HepG2 (cell line): ENCODE measurements around the gene TBC1D16. TPM values are rescaled to one million over a fixed set of nuclear protein-coding genes. Genes with fewer than 3 reads are reported as not detected.

Experiments
- ARID5B ChIP-seq: IDR thresholded peaks from 2 replicates; pipeline ENCODE4 v1.4.0; 2020; ENCODE audit warnings: mild to moderate bottlenecking, missing genetic modification reagents
- CCAR2 ChIP-seq: fragments of 200-400 bp; formaldehyde crosslinking; optimal IDR thresholded peaks from 2 replicates; pipeline ENCODE3; 2018; ENCODE audit warnings: low read depth, mild to moderate bottlenecking, low read length, moderate library complexity
- CENPX ChIP-seq: sonication (generic); formaldehyde crosslinking; IDR thresholded peaks from 2 replicates; pipeline ENCODE4 v1.9.0; 2021; ENCODE audit warnings: mild to moderate bottlenecking, missing genetic modification reagents, moderate library complexity
- FOXC1 ChIP-seq: sonication (generic); formaldehyde crosslinking; IDR thresholded peaks from 2 replicates; pipeline ENCODE4 v1.8.0; 2022; ENCODE audit warnings: mild to moderate bottlenecking, missing genetic modification reagents, borderline replicate concordance
- GATAD2A ChIP-seq: IDR thresholded peaks from 2 replicates; pipeline ENCODE4 v1.6.1; 2016
- GLI4 ChIP-seq: sonication (generic); formaldehyde crosslinking; IDR thresholded peaks from 2 replicates; pipeline ENCODE4 v1.5.1; 2020; ENCODE audit warnings: missing genetic modification reagents, mild to moderate bottlenecking, moderate library complexity, borderline replicate concordance
- HOXA3 ChIP-seq: sonication (generic); formaldehyde crosslinking; IDR thresholded peaks from 2 replicates; pipeline ENCODE4 v1.5.0; 2020; ENCODE audit warnings: missing genetic modification reagents
- MEF2D ChIP-seq: sonication (generic); formaldehyde crosslinking; IDR thresholded peaks from 2 replicates; pipeline ENCODE4 v1.5.1; 2020; ENCODE audit warnings: mild to moderate bottlenecking, missing genetic modification reagents
- PHF8 ChIP-seq: sonication (generic); formaldehyde crosslinking; IDR thresholded peaks from 2 replicates; pipeline ENCODE4 v1.5.0; 2020; ENCODE audit warnings: missing genetic modification reagents
- RBAK ChIP-seq: sonication (generic); formaldehyde crosslinking; IDR thresholded peaks from 2 replicates; pipeline ENCODE4 v1.5.1; 2020; ENCODE audit warnings: mild to moderate bottlenecking, missing genetic modification reagents
- RCOR2 ChIP-seq: IDR thresholded peaks from 2 replicates; pipeline ENCODE4 v1.6.1; 2016; ENCODE audit warnings: missing biosample characterization, missing genetic modification reagents
- SIN3B ChIP-seq: fragments of 150-350 bp; IDR thresholded peaks from 2 replicates; pipeline ENCODE4 v1.6.1; 2014; ENCODE audit warnings: low read length
- SRSF1 ChIP-seq: fragments of 200-400 bp; formaldehyde crosslinking; optimal IDR thresholded peaks from 2 replicates; pipeline ENCODE3; 2017; ENCODE audit warnings: mild to moderate bottlenecking, low read depth, low read length, moderate library complexity
- STAG1 ChIP-seq: sonication (generic); formaldehyde crosslinking; IDR thresholded peaks from 2 replicates; pipeline ENCODE4 v1.4.0; 2020; ENCODE audit warnings: missing genetic modification reagents
- SYNCRIP ChIP-seq: fragments of 200-400 bp; formaldehyde crosslinking; IDR thresholded peaks from 2 replicates; pipeline ENCODE4 v1.6.1; 2018; ENCODE audit warnings: mild to moderate bottlenecking, low read depth, low read length; ENCODE audit not compliant: insufficient read depth
- TCF7L2 ChIP-seq: IDR thresholded peaks from 2 replicates; pipeline ENCODE4 v1.6.1; 2011; ENCODE audit warnings: mild to moderate bottlenecking, low read depth, low read length, moderate library complexity
- ZFP1 ChIP-seq: IDR thresholded peaks from 2 replicates; pipeline ENCODE4 v1.6.1; 2016
- ZNF160 ChIP-seq: sonication (generic); formaldehyde crosslinking; IDR thresholded peaks from 2 replicates; pipeline ENCODE4 v1.8.0; 2022; ENCODE audit warnings: mild to moderate bottlenecking, inconsistent platforms, missing genetic modification reagents
- ZNF20 ChIP-seq: sonication (generic); formaldehyde crosslinking; IDR thresholded peaks from 2 replicates; pipeline ENCODE4 v1.4.0; 2020; ENCODE audit warnings: mild to moderate bottlenecking, moderate library complexity, missing genetic modification reagents
- ZNF335 ChIP-seq: sonication (generic); formaldehyde crosslinking; IDR thresholded peaks from 2 replicates; pipeline ENCODE4 v1.4.0; 2020; ENCODE audit warnings: missing genetic modification reagents
- ZNF724P ChIP-seq: sonication (generic); formaldehyde crosslinking; IDR thresholded peaks from 2 replicates; pipeline ENCODE4 v1.8.0; 2022; ENCODE audit warnings: missing genetic modification reagents, borderline replicate concordance
- polyA plus RNA-seq, 8 experiments: library from polyadenylated mRNA; depleted of rRNA in 3 of 8; stranded (reverse) in 7 of 8; unstranded in 1 of 8; fragments of >200 nt; fragmentation: Illumina TruSeq in 4 of 8; extraction: Trizol in 4 of 8; gene quantifications; 2 replicates each; pipeline versions ENCODE4 v1.2.1 to v1.2.3, GENCODE V29; 2011 to 2016; ENCODE audit warnings: low read depth in 4 of 8, missing spikeins in 1 of 8, mixed read lengths in 1 of 8; ENCODE audit not compliant: insufficient read depth in 1 of 8
- total RNA-seq, 5 experiments: library from RNA; depleted of rRNA; stranded (reverse); fragments of >200 nt; fragmentation: Illumina TruSeq; extraction: Trizol; gene quantifications; 2 replicates each; pipeline ENCODE4 v1.2.3, GENCODE V29; 2016; ENCODE audit warnings: low read depth in 1 of 5
- TF ChIP-seq, protein P1 (sequence below): sonication (generic); formaldehyde crosslinking; IDR thresholded peaks from 2 replicates; pipeline ENCODE4 v1.5.1; 2020; ENCODE audit warnings: missing genetic modification reagents, mild to moderate bottlenecking, borderline replicate concordance
- TF ChIP-seq, protein P2 (sequence below): sonication (generic); formaldehyde crosslinking; IDR thresholded peaks from 2 replicates; pipeline ENCODE4 v1.4.0; 2020; ENCODE audit warnings: missing genetic modification reagents; ENCODE audit errors: not compliant biosample characterization

Gene TBC1D16
- total and polyA plus RNA-seq, 2 of the 13 experiments (the other 11 are each of a cell fraction or from before 2014, with no cell fraction given) = 14.9 to 24.9 TPM

- TF ChIP-seq GATAD2A (CRISPR knock-in tag) (peak; percentile 83; the same call in 1 of the 2 replicates), SRSF1 (no peak), PHF8 (CRISPR knock-in tag) (no peak), CCAR2 (no peak), SIN3B (no peak), HOXA3 (peak; percentile 84), RBAK (no peak), ZFP1 (CRISPR knock-in tag) (no peak), STAG1 (CRISPR knock-in tag) (no peak), ARID5B (CRISPR knock-in tag) (no peak), RCOR2 (CRISPR knock-in tag) (no peak), ZNF335 (CRISPR knock-in tag) (no peak), TCF7L2 (no peak), CENPX (no peak), ZNF160 (CRISPR knock-in tag) (no peak), FOXC1 (peak; percentile 46; the same call in 1 of the 2 replicates), MEF2D (no peak), SYNCRIP (no peak), GLI4 (no peak), ZNF724P (CRISPR knock-in tag) (no peak), ZNF20 (CRISPR knock-in tag) (no peak)
- TF ChIP-seq, protein P1, sequence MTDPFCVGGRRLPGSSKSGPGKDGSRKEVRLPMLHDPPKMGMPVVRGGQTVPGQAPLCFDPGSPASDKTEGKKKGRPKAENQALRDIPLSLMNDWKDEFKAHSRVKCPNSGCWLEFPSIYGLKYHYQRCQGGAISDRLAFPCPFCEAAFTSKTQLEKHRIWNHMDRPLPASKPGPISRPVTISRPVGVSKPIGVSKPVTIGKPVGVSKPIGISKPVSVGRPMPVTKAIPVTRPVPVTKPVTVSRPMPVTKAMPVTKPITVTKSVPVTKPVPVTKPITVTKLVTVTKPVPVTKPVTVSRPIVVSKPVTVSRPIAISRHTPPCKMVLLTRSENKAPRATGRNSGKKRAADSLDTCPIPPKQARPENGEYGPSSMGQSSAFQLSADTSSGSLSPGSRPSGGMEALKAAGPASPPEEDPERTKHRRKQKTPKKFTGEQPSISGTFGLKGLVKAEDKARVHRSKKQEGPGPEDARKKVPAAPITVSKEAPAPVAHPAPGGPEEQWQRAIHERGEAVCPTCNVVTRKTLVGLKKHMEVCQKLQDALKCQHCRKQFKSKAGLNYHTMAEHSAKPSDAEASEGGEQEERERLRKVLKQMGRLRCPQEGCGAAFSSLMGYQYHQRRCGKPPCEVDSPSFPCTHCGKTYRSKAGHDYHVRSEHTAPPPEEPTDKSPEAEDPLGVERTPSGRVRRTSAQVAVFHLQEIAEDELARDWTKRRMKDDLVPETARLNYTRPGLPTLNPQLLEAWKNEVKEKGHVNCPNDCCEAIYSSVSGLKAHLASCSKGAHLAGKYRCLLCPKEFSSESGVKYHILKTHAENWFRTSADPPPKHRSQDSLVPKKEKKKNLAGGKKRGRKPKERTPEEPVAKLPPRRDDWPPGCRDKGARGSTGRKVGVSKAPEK (CRISPR knock-in tag) = no peak
- TF ChIP-seq, protein P2, sequence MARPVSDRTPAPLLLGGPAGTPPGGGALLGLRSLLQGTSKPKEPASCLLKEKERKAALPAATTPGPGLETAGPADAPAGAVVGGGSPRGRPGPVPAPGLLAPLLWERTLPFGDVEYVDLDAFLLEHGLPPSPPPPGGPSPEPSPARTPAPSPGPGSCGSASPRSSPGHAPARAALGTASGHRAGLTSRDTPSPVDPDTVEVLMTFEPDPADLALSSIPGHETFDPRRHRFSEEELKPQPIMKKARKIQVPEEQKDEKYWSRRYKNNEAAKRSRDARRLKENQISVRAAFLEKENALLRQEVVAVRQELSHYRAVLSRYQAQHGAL (CRISPR knock-in tag) = no peak
These were observed 32.8 kb downstream of the TBC1D16 start (continued) for GRCh38 chr17:80002690-80003490.
